ENCODE results near the gene C20orf96.

Gene C20orf96

GRCh38 chr20:312067-312466 is 21.5 kb upstream of the C20orf96 start:
- DNase-seq (ENCODE audit: low read depth): no peak

GRCh38 chr20:311609-312008 is 21.1 kb upstream of the C20orf96 start:
- DNase-seq (ENCODE audit: low read depth): no peak

- DNase-seq (ENCODE audit: low read depth): no peak
Measured at GRCh38 chr20:310645-311044, 20.1 kb upstream of the C20orf96 start.

- peak; percentile 100 for DNase-seq (ENCODE audit: low read depth)
Measured at GRCh38 chr20:309841-310644, 19.5 kb upstream of the C20orf96 start.

- DNase-seq (ENCODE audit: low read depth): no peak
Measured at GRCh38 chr20:309306-309840, 18.8 kb upstream of the C20orf96 start.

GRCh38 chr20:308427-309038 is 18.0 kb upstream of the C20orf96 start:
- DNase-seq (ENCODE audit: low read depth): no peak

- DNase-seq (ENCODE audit: low read depth): no peak
Measured at GRCh38 chr20:305745-306144, 15.2 kb upstream of the C20orf96 start.

- DNase-seq (ENCODE audit: low read depth): no peak
Measured at GRCh38 chr20:301886-302848, 11.6 kb upstream of the C20orf96 start.

GRCh38 chr20:300345-300990 is 9.9 kb upstream of the C20orf96 start:
- DNase-seq (ENCODE audit: low read depth): no peak

GRCh38 chr20:298776-299391 is 8.3 kb upstream of the C20orf96 start:
- no peak for DNase-seq (ENCODE audit: low read depth)

- DNase-seq (ENCODE audit: low read depth): peak; percentile 45
Measured at GRCh38 chr20:297925-298775, 7.6 kb upstream of the C20orf96 start.

GRCh38 chr20:297098-297924 is 6.8 kb upstream of the C20orf96 start, which contains the start of gene ZCCHC3:
TSS of gene ZCCHC3 (plus strand) at chr20:297570. CDS start at chr20:297587, 17 bp downstream.
- DNase-seq (ENCODE audit: low read depth): peak; percentile 88

- DNase-seq (ENCODE audit: low read depth): no peak
Measured at GRCh38 chr20:295804-296203, 5.3 kb upstream of the C20orf96 start.

GRCh38 chr20:294602-295001 is 4.1 kb upstream of the C20orf96 start:
- DNase-seq (ENCODE audit: low read depth): no peak

GRCh38 chr20:289693-290083 is 862 bp downstream of the C20orf96 start:
- DNase-seq (ENCODE audit: low read depth): no peak

GRCh38 chr20:288956-289692 is 1.4 kb downstream of the C20orf96 start:
- no peak for DNase-seq (ENCODE audit: low read depth)

GRCh38 chr20:286508-286907 is 4.0 kb downstream of the C20orf96 start:
- DNase-seq (ENCODE audit: low read depth): no peak

- DNase-seq (ENCODE audit: low read depth): no peak
Measured at GRCh38 chr20:284172-284571, 6.4 kb downstream of the C20orf96 start.
